ENCODE measurements around the gene NKD1.

NKD1 gene

GRCh38 chr16:50523710-50524109, 24.5 kb upstream of the NKD1 start:
- no peak for DNase-seq (ENCODE audit: low read depth in 1 of 2, low spot score in 1 of 2)
- no peak for TF ChIP-seq JUND (IDR thresholded peaks at IDR 0.05; ENCODE audit: low read depth)
- in situ Hi-C loops (cut with HindIII; ENCODE audit: low pct_unique_long_range_greater_than_20kb, low sequenced_read_pairs), result no loop called here

GRCh38 chr16:50525262-50525661, 22.9 kb upstream of the NKD1 start:
- no peak for TF ChIP-seq JUND (IDR thresholded peaks at IDR 0.05; ENCODE audit: low read depth)
- in situ Hi-C loops (cut with HindIII; ENCODE audit: low pct_unique_long_range_greater_than_20kb, low sequenced_read_pairs), result no loop called here
- DNase-seq (ENCODE audit: low read depth in 1 of 2, low spot score in 1 of 2), result no peak

GRCh38 chr16:50525716-50526115, 22.5 kb upstream of the NKD1 start:
- DNase-seq (ENCODE audit: low read depth in 1 of 2, low spot score in 1 of 2), result no peak
- no peak for TF ChIP-seq JUND (IDR thresholded peaks at IDR 0.05; ENCODE audit: low read depth)
- in situ Hi-C loops (cut with HindIII; ENCODE audit: low pct_unique_long_range_greater_than_20kb, low sequenced_read_pairs), result no loop called here

- DNase-seq (ENCODE audit: low read depth in 1 of 2, low spot score in 1 of 2), result no peak
- no peak for TF ChIP-seq JUND (IDR thresholded peaks at IDR 0.05; ENCODE audit: low read depth)
- in situ Hi-C loops (cut with HindIII; ENCODE audit: low pct_unique_long_range_greater_than_20kb, low sequenced_read_pairs), result no loop called here
These were observed 21.9 kb upstream of the NKD1 start for GRCh38 chr16:50526249-50526648.

- no peak for DNase-seq (ENCODE audit: low read depth in 1 of 2, low spot score in 1 of 2)
- in situ Hi-C loops (cut with HindIII; ENCODE audit: low pct_unique_long_range_greater_than_20kb, low sequenced_read_pairs), result no loop called here
- no peak for TF ChIP-seq JUND (IDR thresholded peaks at IDR 0.05; ENCODE audit: low read depth)
These were observed 21.4 kb upstream of the NKD1 start for GRCh38 chr16:50526796-50527195.

GRCh38 chr16:50528820-50529219, 19.4 kb upstream of the NKD1 start:
- TF ChIP-seq JUND (IDR thresholded peaks at IDR 0.05; ENCODE audit: low read depth), result no peak
- in situ Hi-C loops (cut with HindIII; ENCODE audit: low pct_unique_long_range_greater_than_20kb, low sequenced_read_pairs), result no loop called here
- DNase-seq (ENCODE audit: low read depth in 1 of 2, low spot score in 1 of 2), result no peak

GRCh38 chr16:50529334-50529733, 18.9 kb upstream of the NKD1 start:
- in situ Hi-C loops (cut with HindIII; ENCODE audit: low pct_unique_long_range_greater_than_20kb, low sequenced_read_pairs), result no loop called here
- TF ChIP-seq JUND (IDR thresholded peaks at IDR 0.05; ENCODE audit: low read depth), result no peak

GRCh38 chr16:50530277-50531236, 17.6 kb upstream of the NKD1 start:
- in situ Hi-C loops (cut with HindIII; ENCODE audit: low pct_unique_long_range_greater_than_20kb, low sequenced_read_pairs), result no loop called here
- DNase-seq (ENCODE audit: low read depth in 1 of 2, low spot score in 1 of 2), result no peak
- TF ChIP-seq JUND (IDR thresholded peaks at IDR 0.05; ENCODE audit: low read depth), result no peak

More at GRCh38 chr16:50529334-50529733, 18.9 kb upstream of the NKD1 start:
- no peak for DNase-seq (ENCODE audit: low read depth in 1 of 2, low spot score in 1 of 2)

- TF ChIP-seq JUND (IDR thresholded peaks at IDR 0.05; ENCODE audit: low read depth), result no peak
- in situ Hi-C loops (cut with HindIII; ENCODE audit: low pct_unique_long_range_greater_than_20kb, low sequenced_read_pairs), result no loop called here
- no peak for DNase-seq (ENCODE audit: low read depth in 1 of 2, low spot score in 1 of 2)
These were observed 16.8 kb upstream of the NKD1 start for GRCh38 chr16:50531359-50531758.

GRCh38 chr16:50531901-50532300, 16.3 kb upstream of the NKD1 start:
- in situ Hi-C loops (cut with HindIII; ENCODE audit: low pct_unique_long_range_greater_than_20kb, low sequenced_read_pairs), result no loop called here
- no peak for TF ChIP-seq JUND (IDR thresholded peaks at IDR 0.05; ENCODE audit: low read depth)
- DNase-seq (ENCODE audit: low read depth in 1 of 2, low spot score in 1 of 2), result no peak

GRCh38 chr16:50532576-50532975, 15.6 kb upstream of the NKD1 start:
- no peak for DNase-seq (ENCODE audit: low read depth in 1 of 2, low spot score in 1 of 2)
- no peak for TF ChIP-seq JUND (IDR thresholded peaks at IDR 0.05; ENCODE audit: low read depth)
- in situ Hi-C loops (cut with HindIII; ENCODE audit: low pct_unique_long_range_greater_than_20kb, low sequenced_read_pairs), result no loop called here

GRCh38 chr16:50533317-50533716, 14.9 kb upstream of the NKD1 start:
- TF ChIP-seq JUND (IDR thresholded peaks at IDR 0.05; ENCODE audit: low read depth), result no peak
- DNase-seq (ENCODE audit: low read depth in 1 of 2, low spot score in 1 of 2), result no peak
- in situ Hi-C loops (cut with HindIII; ENCODE audit: low pct_unique_long_range_greater_than_20kb, low sequenced_read_pairs), result no loop called here

GRCh38 chr16:50534091-50534490, 14.1 kb upstream of the NKD1 start:
- in situ Hi-C loops (cut with HindIII; ENCODE audit: low pct_unique_long_range_greater_than_20kb, low sequenced_read_pairs), result no loop called here
- no peak for DNase-seq (ENCODE audit: low read depth in 1 of 2, low spot score in 1 of 2)
- TF ChIP-seq JUND (IDR thresholded peaks at IDR 0.05; ENCODE audit: low read depth), result no peak

All from T47D (cell line).